Motor neuron (in vitro differentiated cells): ENCODE results near the gene SLC17A9. TPM values are rescaled to one million over a fixed set of nuclear protein-coding genes. Genes with fewer than 3 reads are reported as not detected.
A peak's percentile ranks its signal among the peaks of the same experiment; 100 is the strongest.
"Not testable (repeated sequence)": the region's sequence is repeated elsewhere in the genome, so short reads cannot be mapped to it uniquely, and the experiment has no call there.

ENCODE experiments used
- ATAC-seq, 8 experiments: fragments of 200-7000 bp; cut with Tn5 transposase; replicated peaks in 6 of 8; 2 replicates each; pipeline ENCODE4 v1.8.0; 2021; ENCODE audit warnings: mild to moderate bottlenecking in 8 of 8, moderate library complexity in 8 of 8
- H3K27ac ChIP-seq, 2 donors: fragments of 250-450 bp; sonication (Bioruptor Pico); 2 replicates each; pipeline ENCODE4 v1.9.0; 2021; ENCODE audit warnings: antibody characterized with exemption in 2 of 2, mild to moderate bottlenecking in 2 of 2, moderate library complexity in 1 of 2
- H3K4me1 ChIP-seq, 2 donors: fragments of 250-450 bp; sonication (Bioruptor Pico); replicated peaks in 1 of 2; 2 replicates each; pipeline ENCODE4 v1.6.1; 2021; ENCODE audit warnings: antibody characterized with exemption in 2 of 2, mild to moderate bottlenecking in 2 of 2, moderate library complexity in 1 of 2
- H3K4me3 ChIP-seq, 5 donors: fragments of 250-450 bp; sonication (Bioruptor Pico); 2 replicates each; pipeline ENCODE4 v1.9.0; 2021; ENCODE audit warnings: antibody characterized with exemption in 5 of 5, mild to moderate bottlenecking in 5 of 5, moderate library complexity in 4 of 5
- WGBS, 10 experiments: fragments of 450-650 bp; shearing (Covaris generic); methylation state at CpG; one replicate each; pipeline ENCODE4 v1.0.0; 2022; 5-methylcytosine and 5-hydroxymethylcytosine counted together
- in situ Hi-C, 9 experiments: fragments of 400-800 bp; cut with MboI; loops; one replicate each; pipeline ENCODE4 v1.15.0; 2021; ENCODE audit warnings: low sequenced_read_pairs in 9 of 9, low pct_unique_long_range_greater_than_20kb in 2 of 9; ENCODE audit not compliant: unreplicated experiment in 9 of 9
- total RNA-seq, 8 experiments: library from RNA; unstranded; fragments of 300-600 nt; gene quantifications; 2 replicates each; pipeline versions ENCODE4 v1.2.3 to v1.2.4, GENCODE V29; 2022

Gene SLC17A9
- total RNA-seq, 8 experiments from 2014 or later, result 0.13 to 18.0 (median 1.00) TPM; not detected in 1

DNA sequence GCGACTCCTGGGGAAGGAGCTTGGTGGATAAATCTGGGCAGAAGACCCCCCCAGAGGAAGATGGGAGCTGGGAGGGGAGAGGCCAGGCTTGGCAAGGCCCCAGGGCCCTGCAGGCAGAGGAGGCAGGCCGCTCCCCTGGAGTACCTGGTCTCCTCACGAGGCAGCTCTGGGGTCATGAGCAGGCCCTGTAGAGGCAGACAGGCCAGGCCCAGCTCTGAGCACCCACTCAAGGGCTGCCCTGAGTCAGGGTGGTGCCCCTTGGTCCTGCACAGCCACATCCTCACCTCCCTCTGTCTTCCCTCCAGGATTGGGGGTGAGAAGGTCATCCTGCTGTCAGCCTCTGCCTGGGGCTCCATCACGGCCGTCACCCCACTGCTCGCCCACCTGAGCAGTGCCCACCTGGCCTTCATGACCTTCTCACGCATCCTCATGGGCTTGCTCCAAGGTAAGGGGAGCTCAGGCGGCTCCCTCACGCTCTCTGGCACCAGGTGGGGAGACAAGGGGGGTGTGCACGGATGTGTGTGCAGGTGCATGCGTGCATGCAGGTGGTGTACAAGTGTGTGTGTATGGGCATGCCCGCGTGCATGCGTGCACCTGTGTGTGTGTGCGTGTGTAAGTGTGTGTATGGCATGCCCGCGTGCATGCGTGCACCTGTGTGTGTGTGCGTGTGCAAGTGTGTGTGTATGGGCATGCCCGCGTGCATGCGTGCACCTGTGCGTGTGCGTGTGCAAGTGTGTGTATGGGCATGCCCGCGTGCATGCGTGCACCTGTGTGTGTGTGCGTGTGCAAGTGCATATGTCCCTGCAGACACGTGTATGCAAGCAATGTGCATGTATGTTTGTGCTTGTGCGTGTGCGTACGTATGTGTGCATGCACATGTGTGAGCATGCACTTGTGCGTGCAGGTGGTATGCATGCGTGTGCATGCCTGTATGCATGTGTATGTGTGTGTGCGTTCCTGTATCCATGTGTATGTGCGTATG, 4.9 kb downstream of the SLC17A9 start:
- 85 to 100% (median 90%) methylated on average over 3 to 15 of the region's 36 CpGs; no CpG with 5 or more reads in 6 of the 10 experiments for WGBS, 10 experiments

DNA sequence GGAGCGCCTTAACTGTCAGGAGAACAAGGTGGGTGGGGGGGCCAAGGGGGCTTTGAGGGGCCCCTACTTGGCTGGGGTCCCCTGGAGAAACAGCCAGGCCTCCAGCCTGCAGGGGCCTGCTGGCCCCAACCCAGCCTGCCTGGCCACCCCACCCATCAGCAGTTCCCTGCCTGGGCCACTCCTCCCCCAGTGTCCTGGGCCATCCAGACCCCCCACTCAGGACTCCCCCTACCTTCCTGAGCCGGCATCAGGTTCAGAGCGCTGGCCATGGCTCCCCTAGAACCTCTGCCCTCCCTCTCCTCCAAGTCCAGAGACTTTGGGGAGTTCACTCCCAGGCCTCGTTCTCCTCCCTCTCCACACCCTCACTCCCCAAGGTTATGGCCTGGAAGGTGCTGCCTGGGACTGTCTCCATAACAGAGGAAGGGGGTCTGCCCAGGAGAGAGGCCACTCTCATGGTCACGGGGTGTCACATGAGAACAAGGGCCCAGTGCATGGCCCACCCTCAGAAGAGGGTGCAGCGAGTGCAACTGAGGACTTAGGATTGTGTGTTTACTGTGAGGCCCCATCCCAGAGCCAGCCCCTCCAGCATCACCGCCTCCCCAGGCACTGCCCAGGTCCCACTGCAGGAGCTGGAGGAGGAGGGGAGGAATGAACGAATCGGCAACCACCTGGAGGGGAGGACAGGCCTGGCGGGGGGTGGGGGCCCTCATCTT, 6.0 kb downstream of the SLC17A9 start:
- WGBS, 10 experiments, result 80 to 100% (median 82%) methylated on average over 1 to 2 of the region's 10 CpGs; no CpG with 5 or more reads in 7 of the 10 experiments
- in situ Hi-C loops, result no loop called here
- H3K27ac ChIP-seq, result no peak overlapping the region
- H3K4me1 ChIP-seq, result peaks cover 13 to 14% of the 10 kb centered on the region in 2 donors
- no peak overlapping the region for H3K4me3 ChIP-seq
- ATAC-seq, result no peak

More for the DNA sequence above, 4.9 kb downstream of the SLC17A9 start:
- Histone ChIP-seq H3K4me3 (no peak overlapping the region), H3K4me1 (peaks cover 20 to 22% of the 10 kb centered on the region in 2 donors), H3K27ac (no peak overlapping the region)
- no peak for ATAC-seq
- in situ Hi-C loops, result no loop called here

DNA sequence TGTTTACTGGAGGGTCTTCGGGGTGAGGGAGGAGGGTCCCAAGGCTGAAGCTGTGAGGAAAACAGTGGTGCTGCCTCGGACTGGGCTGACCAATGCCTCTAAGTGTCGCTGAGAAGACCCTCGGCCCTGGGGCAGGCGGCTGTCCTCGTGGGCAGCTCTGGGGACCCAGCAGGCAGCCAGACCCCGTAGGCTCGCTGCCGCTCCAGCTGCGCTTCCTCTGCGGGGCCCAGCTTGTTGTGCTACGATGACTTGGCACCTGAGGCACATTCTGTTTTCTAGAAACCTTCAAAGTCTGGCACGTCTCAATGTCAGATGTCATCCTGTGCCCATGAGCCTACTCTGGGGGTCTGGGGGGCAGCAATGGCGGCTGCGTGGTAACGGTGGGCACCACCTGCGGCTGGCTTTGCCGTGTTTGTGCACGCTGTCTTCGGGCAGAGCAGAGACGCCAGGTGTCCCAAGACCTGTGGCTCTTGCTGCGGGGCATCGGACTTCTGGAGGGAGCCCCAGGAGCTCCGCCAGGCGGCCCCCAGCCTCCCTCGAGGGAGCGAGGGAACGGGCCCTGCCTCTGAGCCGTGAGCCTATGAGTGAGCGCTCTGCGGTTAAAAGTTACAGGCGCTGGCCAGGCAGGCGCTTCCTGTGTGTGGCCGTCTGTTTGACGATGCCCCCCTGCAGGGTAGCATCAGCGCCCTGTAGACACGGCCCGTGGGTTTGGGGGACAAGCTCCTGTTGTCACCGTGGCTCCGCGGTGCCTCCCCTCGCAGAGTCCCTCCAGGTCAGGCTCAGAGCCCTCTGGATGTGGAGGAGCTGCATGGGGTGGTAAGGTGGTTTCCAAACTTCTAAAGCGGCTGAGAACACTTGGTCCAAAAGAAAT, 6.8 kb downstream of the SLC17A9 start:
- WGBS, 10 experiments, result 70 to 100% (median 73%) methylated on average over 2 to 9 of the region's 43 CpGs; no CpG with 5 or more reads in 7 of the 10 experiments
- in situ Hi-C loops, result no loop called here
- ATAC-seq, result no peak
- peaks cover 5 to 8% of the 10 kb centered on the region in 2 donors for H3K4me1 ChIP-seq
- no peak overlapping the region for H3K27ac ChIP-seq
- H3K4me3 ChIP-seq, result no peak overlapping the region

DNA sequence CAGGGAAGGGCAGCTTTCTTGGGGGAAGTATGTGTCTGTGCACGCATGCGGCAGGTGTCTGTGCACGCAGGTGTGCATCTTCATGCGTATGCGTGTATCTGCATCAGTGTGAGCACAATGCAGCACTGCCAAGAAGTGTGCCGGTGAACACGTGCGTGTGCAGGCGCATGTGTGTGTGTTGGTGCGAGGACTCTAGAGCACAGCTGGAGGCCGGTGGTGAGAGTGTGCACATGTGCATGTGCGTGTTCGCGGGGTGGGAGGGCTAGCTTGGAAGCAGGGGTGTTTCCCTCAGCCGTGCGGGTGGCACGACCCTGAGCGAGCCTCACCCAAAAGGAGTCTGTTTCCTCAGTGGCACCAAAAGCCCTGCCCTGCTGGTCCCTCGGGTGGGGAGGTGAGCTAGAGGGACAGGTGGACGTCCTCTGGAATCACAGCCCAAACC, 7.5 kb downstream of the SLC17A9 start:
- no peak for ATAC-seq
- H3K4me1 ChIP-seq, result peaks cover 0 to 1% of the 10 kb centered on the region in 2 donors
- H3K4me3 ChIP-seq, result no peak overlapping the region
- no peak overlapping the region for H3K27ac ChIP-seq
- in situ Hi-C loops, result no loop called here
- WGBS, 10 experiments, result 70 to 100% (median 95%) methylated on average over 2 to 6 of the region's 20 CpGs; no CpG with 5 or more reads in 6 of the 10 experiments

DNA sequence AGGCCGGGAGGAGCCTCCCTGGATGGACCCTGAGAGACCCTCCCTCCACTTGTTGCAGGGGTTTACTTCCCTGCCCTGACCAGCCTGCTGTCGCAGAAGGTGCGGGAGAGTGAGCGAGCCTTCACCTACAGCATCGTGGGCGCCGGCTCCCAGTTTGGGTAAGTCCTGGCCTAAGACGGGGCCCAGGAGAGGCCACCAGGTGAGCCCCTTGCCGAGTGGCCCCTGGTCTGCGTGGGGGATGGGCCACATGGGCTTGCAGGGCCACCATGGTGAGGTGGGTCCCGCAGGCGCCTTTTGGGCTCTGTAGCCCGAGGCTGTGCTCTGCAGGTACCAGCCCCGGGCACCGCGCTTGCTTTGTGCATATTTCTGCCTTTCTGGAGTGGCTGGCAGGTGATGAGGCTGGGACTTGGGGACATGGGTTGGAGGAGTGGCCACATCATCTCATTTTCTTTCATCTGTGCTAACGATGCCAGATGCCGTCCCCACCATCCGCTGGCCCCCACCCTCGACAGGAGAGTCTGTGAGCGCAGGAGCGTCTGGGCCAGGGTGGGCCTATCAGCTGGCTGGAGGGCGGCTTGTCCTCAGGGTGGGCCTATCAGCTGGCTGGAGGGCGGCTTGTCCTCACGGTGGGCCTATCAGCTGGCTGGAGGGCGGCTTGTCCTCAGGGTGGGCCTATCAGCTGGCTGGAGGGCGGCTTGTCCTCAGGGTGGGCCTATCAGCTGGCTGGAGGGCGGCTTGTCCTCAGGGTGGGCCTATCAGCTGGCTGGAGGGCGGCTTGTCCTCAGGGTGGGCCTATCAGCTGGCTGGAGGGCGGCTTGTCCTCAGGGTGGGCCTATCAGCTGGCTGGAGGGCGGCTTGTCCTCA, 8.2 kb downstream of the SLC17A9 start:
- H3K4me3 ChIP-seq, ATAC-seq, H3K4me1 ChIP-seq, in situ Hi-C loops, H3K27ac ChIP-seq: not testable (repeated sequence)
- 60 to 100% (median 100%) methylated on average over 1 to 5 of the region's 31 CpGs; no CpG with 5 or more reads in 5 of the 10 experiments for WGBS, 10 experiments

DNA sequence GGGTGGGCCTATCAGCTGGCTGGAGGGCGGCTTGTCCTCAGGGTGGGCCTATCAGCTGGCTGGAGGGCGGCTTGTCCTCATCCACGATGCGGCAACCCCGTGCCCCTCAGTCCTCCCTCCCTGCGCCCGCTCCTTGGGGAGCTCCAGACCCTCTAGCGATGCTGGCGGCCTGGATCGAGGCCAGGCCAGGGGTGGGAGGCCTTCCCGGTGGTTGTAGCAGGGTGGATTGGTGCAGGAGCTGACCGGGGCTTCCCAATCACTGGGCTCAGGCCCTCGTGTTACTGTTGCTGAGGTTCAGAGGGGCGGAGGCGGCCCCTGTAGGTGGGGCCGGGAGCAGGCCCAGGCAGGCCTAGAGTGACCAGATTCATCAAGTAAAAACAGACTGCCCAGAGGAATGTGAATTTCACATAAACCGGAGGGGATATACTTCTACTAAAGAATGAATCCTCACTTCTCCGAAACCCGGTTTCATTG, 8.8 kb downstream of the SLC17A9 start:
- H3K27ac ChIP-seq, result no peak overlapping the region
- H3K4me1 ChIP-seq, result no peaks in the 10 kb centered on the region
- no peak overlapping the region for H3K4me3 ChIP-seq
- ATAC-seq, result peak in 3 of 8 experiments; percentile 25 to 76 (median 41)
- WGBS, 10 experiments, result 80 to 89% (median 83%) methylated on average over 1 to 3 of the region's 19 CpGs; no CpG with 5 or more reads in 7 of the 10 experiments
- in situ Hi-C loops, result no loop called here

DNA sequence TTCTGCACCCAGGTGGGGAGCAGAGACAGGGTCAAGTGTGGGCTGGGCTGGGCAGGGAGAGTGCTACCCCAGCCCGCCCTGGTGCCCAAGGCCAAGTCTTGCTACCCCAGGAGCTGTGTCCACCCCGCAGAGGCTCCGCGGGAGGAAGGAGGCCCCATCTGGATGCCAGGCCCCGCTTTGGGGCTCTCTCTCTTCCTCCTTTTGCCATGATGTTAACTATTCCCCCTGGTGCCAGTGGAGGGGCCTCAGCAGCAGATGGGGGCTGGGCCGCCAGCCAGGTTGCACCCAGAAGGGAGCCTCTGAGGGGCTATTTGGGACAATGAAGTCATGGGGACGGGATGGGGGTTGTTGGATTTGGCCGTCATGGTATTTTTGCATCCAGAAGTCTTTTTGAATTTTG, 9.3 kb downstream of the SLC17A9 start:
- no peak overlapping the region for H3K27ac ChIP-seq
- no peak for ATAC-seq
- in situ Hi-C loops, result no loop called here
- H3K4me1 ChIP-seq, result no peaks in the 10 kb centered on the region
- WGBS, 10 experiments, result 80 to 92% (median 88%) methylated on average over 1 to 6 of the region's 8 CpGs; no CpG with 5 or more reads in 7 of the 10 experiments
- H3K4me3 ChIP-seq, result no peak overlapping the region

DNA sequence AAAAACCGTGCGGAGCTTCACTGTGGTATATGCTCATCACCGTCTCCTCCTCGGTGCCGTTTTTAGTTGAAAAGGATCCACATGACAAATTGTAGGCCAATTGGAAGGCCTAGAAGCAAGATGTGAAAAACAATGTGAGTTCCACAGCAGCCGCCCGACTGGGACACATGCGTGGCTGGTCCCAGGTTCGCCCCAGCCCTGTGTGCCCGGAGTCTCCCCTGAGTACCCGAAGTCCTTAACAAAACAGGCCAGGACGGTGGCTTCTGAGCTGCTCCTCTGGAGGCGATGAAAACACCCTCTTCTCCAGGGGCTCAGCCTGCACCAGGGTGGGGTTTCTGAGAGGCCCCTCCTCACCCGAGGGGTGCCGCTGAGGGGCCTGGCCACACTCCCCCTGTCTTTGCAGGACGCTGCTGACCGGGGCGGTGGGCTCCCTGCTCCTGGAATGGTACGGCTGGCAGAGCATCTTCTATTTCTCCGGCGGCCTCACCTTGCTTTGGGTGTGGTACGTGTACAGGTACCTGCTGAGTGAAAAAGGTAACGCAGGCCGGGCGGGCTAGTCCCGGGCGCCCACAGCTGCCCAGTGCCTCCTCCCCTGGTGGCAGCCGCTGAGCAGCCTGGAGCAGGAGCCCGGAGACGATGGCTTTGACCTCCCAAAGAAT, 9.8 kb downstream of the SLC17A9 start:
- Histone ChIP-seq H3K4me3 (no peak overlapping the region), H3K4me1 (no peaks in the 10 kb centered on the region), H3K27ac (no peak overlapping the region)
- ATAC-seq, result no peak
- in situ Hi-C loops, result no loop called here
- 40 to 100% (median 86%) methylated on average over 1 to 18 of the region's 30 CpGs; no CpG with 5 or more reads in 4 of the 10 experiments for WGBS, 10 experiments

DNA sequence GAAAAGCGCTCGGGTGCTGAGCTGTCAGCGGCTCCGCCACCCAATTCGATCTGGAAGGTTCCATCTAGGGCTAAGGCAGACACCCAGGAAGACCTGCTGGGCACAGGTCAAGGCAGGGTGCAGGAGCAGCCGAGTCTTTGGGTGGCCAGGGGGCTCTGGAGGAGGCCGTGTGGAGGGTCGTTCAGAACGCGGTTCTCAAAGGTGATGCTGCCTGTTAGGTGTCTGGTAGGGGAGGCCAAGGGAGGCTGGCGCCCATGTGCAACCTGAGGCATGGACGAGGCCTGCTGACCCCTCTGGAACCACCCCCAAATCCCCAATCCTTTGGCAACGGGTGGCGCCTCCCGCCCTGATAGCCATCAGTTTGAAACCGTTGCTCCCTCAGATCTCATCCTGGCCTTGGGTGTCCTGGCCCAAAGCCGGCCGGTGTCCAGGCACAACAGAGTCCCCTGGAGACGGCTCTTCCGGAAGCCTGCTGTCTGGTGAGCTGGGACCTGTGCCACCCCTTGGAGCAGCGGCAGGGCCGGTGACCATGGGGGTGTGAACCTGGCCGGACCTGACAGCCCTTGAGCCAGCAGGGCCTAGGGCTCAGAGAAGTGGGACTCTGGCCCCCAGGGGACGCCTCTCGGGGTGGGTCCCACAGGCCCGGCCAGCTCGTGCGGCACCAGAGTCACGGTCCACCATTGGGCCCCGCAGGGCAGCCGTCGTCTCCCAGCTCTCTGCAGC, 10.5 kb downstream of the SLC17A9 start:
- no peak for ATAC-seq
- 50 to 84% (median 61%) methylated on average over 1 to 15 of the region's 32 CpGs; no CpG with 5 or more reads in 5 of the 10 experiments for WGBS, 10 experiments
- H3K27ac ChIP-seq, result no peak overlapping the region
- no peak overlapping the region for H3K4me3 ChIP-seq
- in situ Hi-C loops, result no loop called here
- H3K4me1 ChIP-seq, result no peaks in the 10 kb centered on the region

DNA sequence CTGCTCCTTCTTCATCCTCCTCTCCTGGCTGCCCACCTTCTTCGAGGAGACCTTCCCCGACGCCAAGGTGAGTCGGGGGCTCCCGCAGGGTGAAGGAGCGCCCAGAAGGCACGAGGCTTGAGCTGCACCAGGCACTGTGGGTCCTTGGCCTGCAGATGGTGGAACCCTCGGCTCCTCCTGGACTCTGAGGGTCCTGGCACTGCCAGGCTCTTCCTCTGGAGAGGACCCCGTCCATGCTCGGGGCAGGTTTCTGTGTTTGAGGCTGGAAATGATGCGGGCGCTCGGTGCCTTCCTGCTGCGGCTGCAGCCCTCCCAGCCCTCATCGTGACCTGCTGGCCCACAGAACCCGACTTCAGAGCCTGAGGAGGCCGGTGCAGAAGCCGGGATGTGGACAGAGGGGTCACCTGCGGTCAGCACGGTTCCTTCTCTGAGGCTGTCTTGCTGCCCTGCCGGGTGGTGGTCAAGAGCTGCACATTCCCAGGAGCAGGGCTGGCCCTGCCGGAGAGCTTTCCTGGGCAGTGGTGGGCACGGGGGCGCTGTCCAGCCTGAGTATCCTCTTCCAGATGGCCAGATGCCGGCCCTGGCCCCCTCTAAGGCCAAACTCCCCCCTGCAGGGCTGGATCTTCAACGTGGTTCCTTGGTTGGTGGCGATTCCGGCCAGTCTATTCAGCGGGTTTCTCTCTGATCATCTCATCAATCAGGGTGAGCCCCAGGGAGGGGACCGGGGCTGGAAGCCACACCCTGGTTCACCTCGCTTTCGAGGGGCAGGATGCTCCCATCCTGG, 11.3 kb downstream of the SLC17A9 start:
- in situ Hi-C loops, result no loop called here
- 20 to 100% (median 80%) methylated on average over 1 to 9 of the region's 32 CpGs; no CpG with 5 or more reads in 4 of the 10 experiments for WGBS, 10 experiments
- no peak overlapping the region for H3K27ac ChIP-seq

More for the DNA sequence above, 11.3 kb downstream of the SLC17A9 start:
- ATAC-seq, result no peak
- H3K4me1 ChIP-seq, result no peaks in the 10 kb centered on the region
- no peak overlapping the region for H3K4me3 ChIP-seq
